ENCODE data around the gene FMN2. TPM values are rescaled to one million over a fixed set of nuclear protein-coding genes. Genes with fewer than 3 reads are reported as not detected.

FMN2 gene
- total RNA-seq, 1 experiment from 2014 or later, result not detected

DNA sequence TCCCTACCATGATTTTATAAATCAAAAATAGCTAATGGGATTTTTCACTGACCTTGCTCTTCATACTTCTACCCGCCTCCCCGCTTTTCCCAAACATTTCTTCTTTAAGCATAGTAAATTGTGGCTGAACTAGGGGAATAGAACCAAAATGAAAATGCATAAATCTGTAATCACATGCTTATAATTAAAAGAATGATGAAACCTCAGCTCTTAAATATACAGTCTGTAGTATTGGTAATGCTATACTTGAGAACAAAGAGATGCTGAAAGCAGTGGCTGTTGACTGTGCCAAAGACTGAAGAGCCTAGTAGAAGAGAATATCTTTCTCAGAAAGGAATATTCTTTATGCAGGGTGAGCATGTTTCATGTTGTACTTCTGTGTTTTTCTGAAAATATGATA is 271.1 kb downstream of the FMN2 start:
- no TSS peak for BruUV-seq (replicated peaks)
- Histone ChIP-seq H3K4me3 (no peak overlapping the region), H3K9me3 (ENCODE audit: insufficient read depth, low read depth) (no peaks in the 10 kb centered on the region), H3K36me3 (ENCODE audit: low read depth) (no peaks in the 10 kb centered on the region), H3K27ac (no peak overlapping the region), H3K79me2 (ENCODE audit: low read depth) (no peaks in the 10 kb centered on the region), H2AFZ (no peak overlapping the region), H3K9me2 (ENCODE audit: insufficient read depth) (no peaks in the 10 kb centered on the region), H3K27me3 (ENCODE audit: insufficient read depth, low read depth) (no peaks in the 10 kb centered on the region), H3F3A (ENCODE audit: insufficient read depth, low read depth) (no peaks in the 10 kb centered on the region), H4K20me1 (ENCODE audit: insufficient read depth) (no peaks in the 10 kb centered on the region), H3K4me1 (replicated peaks; ENCODE audit: insufficient read depth) (no peaks in the 10 kb centered on the region), H3K4me2 (no peak overlapping the region)
- no peak for DNase-seq
- TF ChIP-seq, protein P1, sequence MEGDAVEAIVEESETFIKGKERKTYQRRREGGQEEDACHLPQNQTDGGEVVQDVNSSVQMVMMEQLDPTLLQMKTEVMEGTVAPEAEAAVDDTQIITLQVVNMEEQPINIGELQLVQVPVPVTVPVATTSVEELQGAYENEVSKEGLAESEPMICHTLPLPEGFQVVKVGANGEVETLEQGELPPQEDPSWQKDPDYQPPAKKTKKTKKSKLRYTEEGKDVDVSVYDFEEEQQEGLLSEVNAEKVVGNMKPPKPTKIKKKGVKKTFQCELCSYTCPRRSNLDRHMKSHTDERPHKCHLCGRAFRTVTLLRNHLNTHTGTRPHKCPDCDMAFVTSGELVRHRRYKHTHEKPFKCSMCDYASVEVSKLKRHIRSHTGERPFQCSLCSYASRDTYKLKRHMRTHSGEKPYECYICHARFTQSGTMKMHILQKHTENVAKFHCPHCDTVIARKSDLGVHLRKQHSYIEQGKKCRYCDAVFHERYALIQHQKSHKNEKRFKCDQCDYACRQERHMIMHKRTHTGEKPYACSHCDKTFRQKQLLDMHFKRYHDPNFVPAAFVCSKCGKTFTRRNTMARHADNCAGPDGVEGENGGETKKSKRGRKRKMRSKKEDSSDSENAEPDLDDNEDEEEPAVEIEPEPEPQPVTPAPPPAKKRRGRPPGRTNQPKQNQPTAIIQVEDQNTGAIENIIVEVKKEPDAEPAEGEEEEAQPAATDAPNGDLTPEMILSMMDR (conservative IDR thresholded peaks at IDR 0.05), result no peak
- TF ChIP-seq EZH2 (IDR thresholded peaks at IDR 0.05; ENCODE audit: low read depth), result no peak
- intact Hi-C loops (cut with micrococcal nuclease; ENCODE audit: unreplicated experiment), result no loop called here
- POLR2A ChIA-PET (ENCODE audit: unreplicated experiment), result no interaction called here
- CTCF ChIA-PET, result no interaction called here

- Histone ChIP-seq H3K4me1 (replicated peaks; ENCODE audit: insufficient read depth) (no peaks in the 10 kb centered on the region), H3K36me3 (ENCODE audit: low read depth) (no peaks in the 10 kb centered on the region), H3K27ac (no peak overlapping the region), H2AFZ (no peak overlapping the region), H3K27me3 (ENCODE audit: insufficient read depth, low read depth) (no peaks in the 10 kb centered on the region), H3K4me2 (no peak overlapping the region), H4K20me1 (ENCODE audit: insufficient read depth) (no peaks in the 10 kb centered on the region), H3F3A (ENCODE audit: insufficient read depth, low read depth) (no peaks in the 10 kb centered on the region), H3K79me2 (ENCODE audit: low read depth) (no peaks in the 10 kb centered on the region), H3K9me2 (ENCODE audit: insufficient read depth) (no peaks in the 10 kb centered on the region), H3K9me3 (ENCODE audit: insufficient read depth, low read depth) (no peaks in the 10 kb centered on the region), H3K4me3 (no peak overlapping the region)
- ChIA-PET POLR2A (ENCODE audit: unreplicated experiment) (no interaction called here), CTCF (no interaction called here)
- TF ChIP-seq EZH2 (IDR thresholded peaks at IDR 0.05; ENCODE audit: low read depth), result no peak
- TF ChIP-seq, protein P1 (conservative IDR thresholded peaks at IDR 0.05), result no peak
- no peak for DNase-seq
- intact Hi-C loops (cut with micrococcal nuclease; ENCODE audit: unreplicated experiment), result no loop called here
- BruUV-seq (replicated peaks), result no TSS peak
Observed at GRCh38 chr1:240363315-240363714, 271.6 kb downstream of the FMN2 start.

- no peak overlapping the region for H3K4me3 ChIP-seq
- no peaks in the 10 kb centered on the region for H3K36me3 ChIP-seq (ENCODE audit: low read depth)
- ChIA-PET CTCF (no interaction called here), POLR2A (ENCODE audit: unreplicated experiment) (no interaction called here)
- H4K20me1 ChIP-seq (ENCODE audit: insufficient read depth), result no peaks in the 10 kb centered on the region
- no peak overlapping the region for H3K4me2 ChIP-seq
- H3K9me3 ChIP-seq (ENCODE audit: insufficient read depth, low read depth), result no peaks in the 10 kb centered on the region
- no peak for DNase-seq
- H3K9me2 ChIP-seq (ENCODE audit: insufficient read depth), result no peaks in the 10 kb centered on the region
- H3F3A ChIP-seq (ENCODE audit: insufficient read depth, low read depth), result no peaks in the 10 kb centered on the region
- H3K27me3 ChIP-seq (ENCODE audit: insufficient read depth, low read depth), result no peaks in the 10 kb centered on the region
- no TSS peak for BruUV-seq (replicated peaks)
- no peak overlapping the region for H2AFZ ChIP-seq
- no peaks in the 10 kb centered on the region for H3K4me1 ChIP-seq (replicated peaks; ENCODE audit: insufficient read depth)
- no peak for TF ChIP-seq EZH2 (IDR thresholded peaks at IDR 0.05; ENCODE audit: low read depth)
- TF ChIP-seq, protein P1 (conservative IDR thresholded peaks at IDR 0.05), result no peak
- intact Hi-C loops (cut with micrococcal nuclease; ENCODE audit: unreplicated experiment), result no loop called here
- no peaks in the 10 kb centered on the region for H3K79me2 ChIP-seq (ENCODE audit: low read depth)
- H3K27ac ChIP-seq, result no peak overlapping the region
Observed at GRCh38 chr1:240363914-240364313, 272.2 kb downstream of the FMN2 start.
